NCI-H2107 treated with DMSO at 0.1 percent for 48 hours (cell line): ENCODE data around the gene CDC5L.

Experiments
- DNase-seq: peaks from one replicate; lab custom pipeline; 2025; ENCODE audit not compliant: unreplicated experiment; lab: John Stamatoyannopoulos, UW

CDC5L gene

DNA sequence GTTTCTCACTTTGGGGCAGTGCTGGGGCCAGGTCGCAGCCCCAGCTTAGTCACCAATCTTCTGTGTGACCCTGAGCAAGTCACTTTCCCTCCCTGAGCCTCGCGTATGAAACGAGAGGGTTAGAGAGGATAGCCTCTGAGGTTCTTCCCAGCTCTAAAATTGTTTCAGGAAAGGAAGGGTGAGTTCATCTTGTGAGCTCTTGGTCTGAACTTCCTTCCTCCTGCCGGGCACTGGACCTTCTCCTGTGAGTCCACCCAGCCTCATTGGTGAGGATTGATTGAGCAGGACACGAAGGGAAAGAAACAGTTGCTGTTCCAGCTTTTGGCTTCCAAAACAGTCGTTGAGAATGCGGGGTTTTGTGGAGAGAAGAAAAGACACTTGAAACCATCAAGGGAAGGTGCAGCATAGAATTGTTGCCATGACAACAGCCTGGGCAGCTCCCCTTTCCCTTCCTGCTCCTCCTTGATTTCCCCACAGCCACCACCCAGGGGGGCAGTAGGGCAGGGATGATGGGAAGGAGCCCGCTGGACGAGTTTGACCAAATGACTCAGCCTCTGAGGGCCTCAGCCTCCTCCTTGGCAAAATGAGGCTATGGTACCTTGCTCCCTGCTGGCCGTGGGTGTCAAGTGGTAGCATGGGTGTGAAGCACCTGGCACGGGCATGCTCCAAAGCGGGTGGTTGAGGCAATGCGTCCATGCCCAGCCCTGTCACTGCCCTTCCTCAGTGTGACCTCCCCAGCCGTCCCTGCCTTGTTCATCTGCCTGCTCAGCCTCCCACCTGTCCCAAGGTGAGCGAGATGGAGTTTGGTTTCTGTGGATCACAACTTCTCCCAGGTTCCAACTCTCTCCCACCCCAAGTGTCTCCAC is 107.8 kb downstream of the CDC5L start:
- no peak for DNase-seq

DNA sequence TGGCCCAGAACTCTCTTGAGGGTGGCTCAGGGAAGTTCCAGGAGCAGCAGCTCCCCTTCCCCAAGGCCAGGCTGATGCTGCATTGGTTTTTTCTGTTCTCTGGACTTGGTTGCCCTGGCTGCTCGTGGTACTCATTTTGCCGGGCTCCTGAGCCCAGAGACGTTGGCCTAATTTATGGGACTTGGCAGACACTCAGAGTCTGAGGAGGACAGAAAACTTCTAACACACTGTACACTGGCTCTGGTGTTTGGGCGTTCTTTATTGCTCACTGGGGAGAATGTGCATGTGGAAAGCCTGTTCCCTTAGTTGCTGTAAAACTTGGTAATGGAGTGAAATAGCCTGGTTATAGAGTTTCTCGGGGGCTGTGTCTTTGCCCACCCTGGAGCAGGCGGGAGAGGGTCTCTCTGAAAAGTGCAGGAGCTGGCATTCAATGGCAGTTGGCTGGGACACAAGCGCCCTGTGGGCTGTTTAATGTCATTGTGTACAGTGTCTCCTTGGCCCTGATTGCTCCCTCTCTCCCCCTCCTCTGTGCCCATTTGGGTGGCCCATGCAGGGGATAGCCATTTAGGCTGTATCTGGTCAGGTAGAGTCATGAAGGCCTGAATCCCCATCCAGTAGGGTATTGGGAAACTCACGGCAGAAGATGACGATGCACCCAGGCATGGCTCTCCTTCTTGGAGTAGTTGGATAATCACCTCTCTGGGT is 109.3 kb downstream of the CDC5L start:
- DNase-seq, result no peak

DNA sequence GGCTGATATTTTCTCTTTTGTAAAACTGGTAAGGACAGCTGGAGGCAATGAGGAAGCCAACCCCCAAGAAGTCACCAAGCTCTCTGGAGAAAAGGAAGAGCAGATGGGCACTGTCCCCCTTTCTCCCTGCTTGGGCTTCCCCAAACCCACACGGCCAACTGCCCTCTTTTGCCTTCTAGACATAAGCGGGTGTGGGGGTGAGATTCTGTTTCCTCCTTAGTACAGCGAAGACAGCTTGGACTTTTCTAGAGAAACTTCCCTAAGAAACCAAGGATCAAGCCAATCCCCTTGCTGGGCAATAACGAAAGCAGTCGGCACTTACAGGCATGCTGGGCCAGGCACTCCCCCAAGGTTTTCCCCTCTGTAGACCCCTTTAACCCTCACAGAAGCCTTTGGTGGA is 110.3 kb downstream of the CDC5L start:
- DNase-seq, result no peak

DNA sequence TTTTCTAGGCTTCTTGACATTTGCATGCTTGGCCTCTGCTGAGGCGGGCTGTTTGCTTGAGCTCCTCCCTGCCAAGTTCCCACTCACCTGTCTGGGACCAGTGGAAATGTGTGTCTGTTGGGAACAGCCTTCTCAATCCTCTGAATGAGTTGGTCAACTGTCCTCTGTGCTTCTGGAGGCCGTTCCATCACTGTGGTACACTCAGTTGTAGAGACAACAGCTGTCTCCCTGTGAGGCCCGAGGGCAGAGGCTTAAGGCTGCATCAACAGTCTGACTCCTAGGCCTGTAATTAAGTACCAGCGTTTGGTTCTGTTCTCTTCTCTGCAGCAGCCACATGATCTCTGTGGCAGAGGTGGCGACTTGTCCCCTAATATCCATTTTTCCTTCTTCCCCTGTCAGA is 110.9 kb downstream of the CDC5L start:
- no peak for DNase-seq

DNA sequence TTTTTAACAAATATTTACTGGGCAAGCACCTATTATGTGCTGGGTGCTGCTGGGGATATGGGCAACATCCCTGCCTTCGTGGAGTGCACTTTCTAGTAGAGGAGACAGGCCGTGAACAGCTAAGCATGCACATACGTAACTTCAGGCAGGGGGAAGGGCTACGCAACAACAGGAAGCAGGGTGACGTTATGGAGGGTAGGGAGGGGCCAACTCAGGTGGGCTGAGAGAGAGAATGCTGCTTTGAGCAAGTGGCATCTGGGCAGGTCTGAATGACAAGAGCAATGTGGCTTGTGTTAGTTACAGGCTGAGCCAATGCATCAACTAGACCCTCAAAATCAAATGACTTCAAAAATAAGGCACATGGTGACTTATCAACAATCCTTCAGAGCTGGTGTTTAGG is 112.1 kb downstream of the CDC5L start:
- DNase-seq, result no peak
